ENCODE data around the gene SPIN2A. TPM values are rescaled to one million over a fixed set of nuclear protein-coding genes. Genes with fewer than 3 reads are reported as not detected.

Gene SPIN2A
- total and polyA plus RNA-seq, 2 experiments from 2014 or later = 1.4 to 5.2 TPM

DNA sequence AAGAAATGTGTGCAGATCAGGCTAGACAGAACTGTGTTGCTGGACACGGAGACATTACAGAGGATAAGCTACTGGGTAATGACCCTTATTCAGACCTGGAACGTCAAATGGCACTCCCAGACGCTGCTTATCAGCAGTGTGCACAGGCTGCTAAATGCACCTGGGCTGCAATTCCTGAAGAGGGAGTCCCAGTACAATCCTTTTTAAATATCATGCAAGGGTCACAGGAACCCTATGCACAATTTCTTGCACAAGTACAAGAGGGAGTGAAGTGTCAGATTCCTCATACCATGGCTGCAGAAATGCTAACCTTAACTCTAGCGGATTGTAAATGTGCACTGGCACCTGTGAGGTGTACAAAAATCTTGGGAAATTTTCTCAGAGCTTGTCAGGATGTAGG, 32.8 kb downstream of the SPIN2A start:
- H4K20me1 ChIP-seq (replicated peaks; ENCODE audit: insufficient read depth) = no peaks in the 10 kb centered on the region
- H3K9me2 ChIP-seq (ENCODE audit: insufficient read depth) = no peaks in the 10 kb centered on the region
- no peak overlapping the region for H3K27ac ChIP-seq (ENCODE audit: low read depth)
- Mint-ChIP-seq H3K4me1 (peaks cover 5% of the 10 kb centered on the region; the same call in 2 of the 3 replicates), H3K36me3 (ENCODE audit: low read depth) (peaks cover 89% of the 10 kb centered on the region), H3K4me3 (no peak overlapping the region), H3K27ac (no peak overlapping the region), H3K9me3 (peaks cover 27% of the 10 kb centered on the region), H3K27me3 (ENCODE audit: insufficient read depth, low read depth, poor library complexity) (peaks cover 2% of the 10 kb centered on the region)
- H3K4me2 ChIP-seq = no peak overlapping the region
- TF ChIP-seq, protein P1, sequence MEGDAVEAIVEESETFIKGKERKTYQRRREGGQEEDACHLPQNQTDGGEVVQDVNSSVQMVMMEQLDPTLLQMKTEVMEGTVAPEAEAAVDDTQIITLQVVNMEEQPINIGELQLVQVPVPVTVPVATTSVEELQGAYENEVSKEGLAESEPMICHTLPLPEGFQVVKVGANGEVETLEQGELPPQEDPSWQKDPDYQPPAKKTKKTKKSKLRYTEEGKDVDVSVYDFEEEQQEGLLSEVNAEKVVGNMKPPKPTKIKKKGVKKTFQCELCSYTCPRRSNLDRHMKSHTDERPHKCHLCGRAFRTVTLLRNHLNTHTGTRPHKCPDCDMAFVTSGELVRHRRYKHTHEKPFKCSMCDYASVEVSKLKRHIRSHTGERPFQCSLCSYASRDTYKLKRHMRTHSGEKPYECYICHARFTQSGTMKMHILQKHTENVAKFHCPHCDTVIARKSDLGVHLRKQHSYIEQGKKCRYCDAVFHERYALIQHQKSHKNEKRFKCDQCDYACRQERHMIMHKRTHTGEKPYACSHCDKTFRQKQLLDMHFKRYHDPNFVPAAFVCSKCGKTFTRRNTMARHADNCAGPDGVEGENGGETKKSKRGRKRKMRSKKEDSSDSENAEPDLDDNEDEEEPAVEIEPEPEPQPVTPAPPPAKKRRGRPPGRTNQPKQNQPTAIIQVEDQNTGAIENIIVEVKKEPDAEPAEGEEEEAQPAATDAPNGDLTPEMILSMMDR (conservative IDR thresholded peaks at IDR 0.05; ENCODE audit: low read depth in 2 of 2) = peak in 1 of 2 experiments; percentile 9; a peak in 1 of 4 replicates
- no peak for TF ChIP-seq NANOG (IDR thresholded peaks at IDR 0.05; ENCODE audit: borderline replicate concordance)
- H3K27me3 ChIP-seq (ENCODE audit: insufficient read depth) = no peaks in the 10 kb centered on the region
- no peak for ATAC-seq
- H2AFZ ChIP-seq = no peak overlapping the region
- no peaks in the 10 kb centered on the region for H3F3A ChIP-seq (replicated peaks; ENCODE audit: low read depth)
- no peak for DNase-seq (ENCODE audit: low spot score)
- no peaks in the 10 kb centered on the region for H3K79me2 ChIP-seq (replicated peaks; ENCODE audit: insufficient read depth)
- no peaks in the 10 kb centered on the region for H3K4me1 ChIP-seq (ENCODE audit: insufficient read depth)
- H3K4me3 ChIP-seq = no peak overlapping the region
- H3K36me3 ChIP-seq (ENCODE audit: insufficient read depth) = peaks cover 4% of the 10 kb centered on the region; the same call in 1 of the 2 replicates

DNA sequence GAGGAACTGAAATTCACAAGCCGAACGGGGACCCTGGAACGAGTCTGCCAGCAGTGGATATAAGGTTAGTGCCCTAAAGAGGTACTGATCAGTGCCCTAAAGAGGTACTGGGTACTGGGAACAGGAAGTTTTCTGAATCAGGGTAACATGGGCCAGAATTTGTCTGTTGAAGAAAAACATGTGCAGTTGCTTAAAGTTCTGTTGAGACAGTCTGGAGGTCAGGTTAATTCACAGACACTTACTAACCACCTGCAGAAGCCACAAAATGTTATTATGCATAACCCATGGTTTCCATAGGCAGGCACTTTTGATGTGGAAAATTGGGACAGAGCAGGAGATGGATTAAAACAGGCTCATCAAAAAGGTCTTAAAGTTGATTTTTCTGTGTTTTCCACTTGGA, 33.7 kb downstream of the SPIN2A start:
- Mint-ChIP-seq H3K36me3 (ENCODE audit: low read depth) (peaks cover 89% of the 10 kb centered on the region), H3K27me3 (ENCODE audit: insufficient read depth, low read depth, poor library complexity) (peaks cover 2% of the 10 kb centered on the region), H3K9me3 (peaks cover 32% of the 10 kb centered on the region), H3K4me1 (peaks cover 5% of the 10 kb centered on the region; the same call in 2 of the 3 replicates), H3K27ac (no peak overlapping the region), H3K4me3 (no peak overlapping the region)
- ATAC-seq (no peak), DNase-seq (ENCODE audit: low spot score) (no peak)
- Histone ChIP-seq H3K9me2 (ENCODE audit: insufficient read depth) (no peaks in the 10 kb centered on the region), H4K20me1 (replicated peaks; ENCODE audit: insufficient read depth) (no peaks in the 10 kb centered on the region), H3K27me3 (ENCODE audit: insufficient read depth) (no peaks in the 10 kb centered on the region), H3K79me2 (replicated peaks; ENCODE audit: insufficient read depth) (no peaks in the 10 kb centered on the region), H2AFZ (no peak overlapping the region), H3K4me3 (no peak overlapping the region), H3K4me1 (ENCODE audit: insufficient read depth) (no peaks in the 10 kb centered on the region), H3K4me2 (no peak overlapping the region), H3K27ac (ENCODE audit: low read depth) (no peak overlapping the region), H3F3A (replicated peaks; ENCODE audit: low read depth) (no peaks in the 10 kb centered on the region), H3K36me3 (ENCODE audit: insufficient read depth) (peaks cover 4% of the 10 kb centered on the region; the same call in 1 of the 2 replicates)
- TF ChIP-seq, protein P1 (conservative IDR thresholded peaks at IDR 0.05; ENCODE audit: low read depth in 2 of 2) = no peak
- TF ChIP-seq JUNB (IDR thresholded peaks at IDR 0.05; ENCODE audit: unreplicated experiment) (no peak), ZNF331 (CRISPR knock-in tag; IDR thresholded peaks at IDR 0.05; ENCODE audit: low read depth) (no peak), EZH2 (IDR thresholded peaks at IDR 0.05; ENCODE audit: low read depth, unreplicated experiment) (no peak), EZH2phosphoT487 (IDR thresholded peaks at IDR 0.05; ENCODE audit: unreplicated experiment) (no peak), POLR2AphosphoS5 (IDR thresholded peaks at IDR 0.05; ENCODE audit: low read depth) (no peak), STAT1 (IDR thresholded peaks at IDR 0.05; ENCODE audit: unreplicated experiment) (no peak), ZNF114 (CRISPR knock-in tag; IDR thresholded peaks at IDR 0.05) (no peak)
- TF ChIP-seq, protein P2, sequence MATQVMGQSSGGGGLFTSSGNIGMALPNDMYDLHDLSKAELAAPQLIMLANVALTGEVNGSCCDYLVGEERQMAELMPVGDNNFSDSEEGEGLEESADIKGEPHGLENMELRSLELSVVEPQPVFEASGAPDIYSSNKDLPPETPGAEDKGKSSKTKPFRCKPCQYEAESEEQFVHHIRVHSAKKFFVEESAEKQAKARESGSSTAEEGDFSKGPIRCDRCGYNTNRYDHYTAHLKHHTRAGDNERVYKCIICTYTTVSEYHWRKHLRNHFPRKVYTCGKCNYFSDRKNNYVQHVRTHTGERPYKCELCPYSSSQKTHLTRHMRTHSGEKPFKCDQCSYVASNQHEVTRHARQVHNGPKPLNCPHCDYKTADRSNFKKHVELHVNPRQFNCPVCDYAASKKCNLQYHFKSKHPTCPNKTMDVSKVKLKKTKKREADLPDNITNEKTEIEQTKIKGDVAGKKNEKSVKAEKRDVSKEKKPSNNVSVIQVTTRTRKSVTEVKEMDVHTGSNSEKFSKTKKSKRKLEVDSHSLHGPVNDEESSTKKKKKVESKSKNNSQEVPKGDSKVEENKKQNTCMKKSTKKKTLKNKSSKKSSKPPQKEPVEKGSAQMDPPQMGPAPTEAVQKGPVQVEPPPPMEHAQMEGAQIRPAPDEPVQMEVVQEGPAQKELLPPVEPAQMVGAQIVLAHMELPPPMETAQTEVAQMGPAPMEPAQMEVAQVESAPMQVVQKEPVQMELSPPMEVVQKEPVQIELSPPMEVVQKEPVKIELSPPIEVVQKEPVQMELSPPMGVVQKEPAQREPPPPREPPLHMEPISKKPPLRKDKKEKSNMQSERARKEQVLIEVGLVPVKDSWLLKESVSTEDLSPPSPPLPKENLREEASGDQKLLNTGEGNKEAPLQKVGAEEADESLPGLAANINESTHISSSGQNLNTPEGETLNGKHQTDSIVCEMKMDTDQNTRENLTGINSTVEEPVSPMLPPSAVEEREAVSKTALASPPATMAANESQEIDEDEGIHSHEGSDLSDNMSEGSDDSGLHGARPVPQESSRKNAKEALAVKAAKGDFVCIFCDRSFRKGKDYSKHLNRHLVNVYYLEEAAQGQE (IDR thresholded peaks at IDR 0.05; ENCODE audit: unreplicated experiment) = no peak
- TF ChIP-seq, protein P3, sequence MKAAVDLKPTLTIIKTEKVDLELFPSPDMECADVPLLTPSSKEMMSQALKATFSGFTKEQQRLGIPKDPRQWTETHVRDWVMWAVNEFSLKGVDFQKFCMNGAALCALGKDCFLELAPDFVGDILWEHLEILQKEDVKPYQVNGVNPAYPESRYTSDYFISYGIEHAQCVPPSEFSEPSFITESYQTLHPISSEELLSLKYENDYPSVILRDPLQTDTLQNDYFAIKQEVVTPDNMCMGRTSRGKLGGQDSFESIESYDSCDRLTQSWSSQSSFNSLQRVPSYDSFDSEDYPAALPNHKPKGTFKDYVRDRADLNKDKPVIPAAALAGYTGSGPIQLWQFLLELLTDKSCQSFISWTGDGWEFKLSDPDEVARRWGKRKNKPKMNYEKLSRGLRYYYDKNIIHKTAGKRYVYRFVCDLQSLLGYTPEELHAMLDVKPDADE (IDR thresholded peaks at IDR 0.05) = no peak

Data from GM23338 (cell line).